Measurements from ENCODE around the gene PRIM1. TPM values are rescaled to one million over a fixed set of nuclear protein-coding genes. Genes with fewer than 3 reads are reported as not detected.
"Not testable (repeated sequence)": the region's sequence is repeated elsewhere in the genome, so short reads cannot be mapped to it uniquely, and the experiment has no call there.

Gene PRIM1
- total RNA-seq, 1 donor from 2014 or later: 11.2 TPM

GRCh38 chr12:56709759-56710376 lies 42.3 kb downstream of the PRIM1 start:
- no peak for TF ChIP-seq CTCF (IDR thresholded peaks at IDR 0.05; ENCODE audit: unreplicated experiment)
- Mint-ChIP-seq H3K36me3 (ENCODE audit: low read depth, unreplicated experiment) (peaks cover 26% of the 10 kb centered on the region), H3K4me3 (ENCODE audit: unreplicated experiment) (no peak overlapping the region), H3K9me3 (ENCODE audit: unreplicated experiment) (no peaks in the 10 kb centered on the region), H3K27me3 (ENCODE audit: unreplicated experiment) (no peaks in the 10 kb centered on the region), H3K27ac (ENCODE audit: unreplicated experiment) (no peak overlapping the region), H3K4me1 (ENCODE audit: unreplicated experiment) (no peaks in the 10 kb centered on the region)
- no peak for DNase-seq (ENCODE audit: low spot score)

- H3K9me3 Mint-ChIP-seq (ENCODE audit: unreplicated experiment); H3K36me3 Mint-ChIP-seq (ENCODE audit: low read depth, unreplicated experiment); H3K27me3 Mint-ChIP-seq (ENCODE audit: unreplicated experiment); H3K4me3 Mint-ChIP-seq (ENCODE audit: unreplicated experiment); H3K4me1 Mint-ChIP-seq (ENCODE audit: unreplicated experiment); DNase-seq (ENCODE audit: low spot score); H3K27ac Mint-ChIP-seq (ENCODE audit: unreplicated experiment): not testable (repeated sequence)
Observed at GRCh38 chr12:56704522-56704921, 47.6 kb downstream of the PRIM1 start.

- Mint-ChIP-seq H3K27me3 (ENCODE audit: unreplicated experiment) (peaks cover 8% of the 10 kb centered on the region), H3K27ac (ENCODE audit: unreplicated experiment) (no peak overlapping the region), H3K4me3 (ENCODE audit: unreplicated experiment) (no peak overlapping the region), H3K9me3 (ENCODE audit: unreplicated experiment) (no peaks in the 10 kb centered on the region), H3K36me3 (ENCODE audit: low read depth, unreplicated experiment) (no peaks in the 10 kb centered on the region), H3K4me1 (ENCODE audit: unreplicated experiment) (peaks cover 13% of the 10 kb centered on the region)
- TF ChIP-seq CTCF (IDR thresholded peaks at IDR 0.05; ENCODE audit: unreplicated experiment): no peak
- no peak for DNase-seq (ENCODE audit: low spot score)
Observed at GRCh38 chr12:56699020-56699661, 53.0 kb downstream of the PRIM1 start.

- Mint-ChIP-seq H3K9me3 (ENCODE audit: unreplicated experiment) (no peaks in the 10 kb centered on the region), H3K4me3 (ENCODE audit: unreplicated experiment) (no peak overlapping the region), H3K4me1 (ENCODE audit: unreplicated experiment) (peaks cover 10% of the 10 kb centered on the region), H3K27ac (ENCODE audit: unreplicated experiment) (no peak overlapping the region), H3K27me3 (ENCODE audit: unreplicated experiment) (peaks cover 5% of the 10 kb centered on the region), H3K36me3 (ENCODE audit: low read depth, unreplicated experiment) (no peaks in the 10 kb centered on the region)
- TF ChIP-seq CTCF (IDR thresholded peaks at IDR 0.05; ENCODE audit: unreplicated experiment): no peak
- no peak for DNase-seq (ENCODE audit: low spot score)
Observed at GRCh38 chr12:56695327-56696101, 56.6 kb downstream of the PRIM1 start.

GRCh38 chr12:56694161-56694560 lies 58.0 kb downstream of the PRIM1 start:
- Mint-ChIP-seq H3K9me3 (ENCODE audit: unreplicated experiment) (no peaks in the 10 kb centered on the region), H3K36me3 (ENCODE audit: low read depth, unreplicated experiment) (no peaks in the 10 kb centered on the region), H3K27me3 (ENCODE audit: unreplicated experiment) (peaks cover 8% of the 10 kb centered on the region), H3K4me1 (ENCODE audit: unreplicated experiment) (peaks cover 10% of the 10 kb centered on the region), H3K27ac (ENCODE audit: unreplicated experiment) (no peak overlapping the region), H3K4me3 (ENCODE audit: unreplicated experiment) (no peak overlapping the region)
- DNase-seq (ENCODE audit: low spot score): no peak
- TF ChIP-seq CTCF (IDR thresholded peaks at IDR 0.05; ENCODE audit: unreplicated experiment): no peak
